Uterus (tissue), 4 donors: ENCODE measurements around the gene SPIRE1. TPM values are rescaled to one million over a fixed set of nuclear protein-coding genes. Genes with fewer than 3 reads are reported as not detected.

Experiments used
- DNase-seq, 2 donors: peaks; one replicate each; pipeline ENCODE4 v3.0.0-alpha.2; 2019 to 2020
- H3K27ac ChIP-seq, 2 donors: fragments of 200-600 bp; sonication (generic); 1 replicate in 1 of 2; 2 replicates in 1 of 2; pipeline ENCODE4 v1.5.1; 2016 to 2018
- H3K27me3 ChIP-seq, 2 donors: fragments of 200-600 bp; sonication (generic); one replicate each; pipeline ENCODE4 v1.5.1; 2018 to 2019; ENCODE audit warnings: control low read depth in 1 of 2
- H3K36me3 ChIP-seq, 2 donors: fragments of 200-600 bp; sonication (generic); one replicate each; pipeline ENCODE4 v1.5.1; 2019; ENCODE audit warnings: control low read depth in 1 of 2
- H3K4me1 ChIP-seq, 2 donors: fragments of 200-600 bp; sonication (generic); one replicate each; pipeline ENCODE4 v1.5.1; 2018 to 2019; ENCODE audit warnings: control low read depth in 1 of 2
- H3K4me3 ChIP-seq, 2 donors: fragments of 200-600 bp; sonication (generic); 1 replicate in 1 of 2; 2 replicates in 1 of 2; pipeline ENCODE4 v1.5.1; 2018 to 2019; ENCODE audit warnings: mild to moderate bottlenecking in 1 of 2
- H3K9me3 ChIP-seq, 2 donors: fragments of 200-600 bp; sonication (generic); one replicate each; pipeline ENCODE4 v1.5.1; 2019; ENCODE audit warnings: control low read depth in 1 of 2
- POLR2A ChIP-seq, 2 donors: fragments of 450-650 bp; IDR thresholded peaks; one replicate each; pipeline ENCODE4 v1.6.1; 2016; ENCODE audit warnings: antibody characterized with exemption in 2 of 2, mild to moderate bottlenecking in 1 of 2, moderate library complexity in 1 of 2
- intact Hi-C: fragments of 100-400 bp; cut with DNase I; formaldehyde crosslinking; loops from one replicate; pipeline ENCODE4 v1.15.1; 2023; ENCODE audit warnings: low total_unique reads
- total RNA-seq, 4 donors: library from RNA; depleted of rRNA in 3 of 4; stranded (reverse); fragments of >200 nt in 3 of 4; gene quantifications; one replicate each; pipeline versions ENCODE4 v1.1.0 to v1.2.4, GENCODE V29; 2014 to 2023
- TF ChIP-seq, protein P1 (sequence below), 4 experiments: fragments of 200-600 bp in 2 of 4; fragments of 450-650 bp in 2 of 4; sonication (generic) in 2 of 4; IDR thresholded peaks; one replicate each; pipeline ENCODE4 v1.5.1; 2016 to 2019; ENCODE audit warnings: antibody characterized with exemption in 4 of 4, mild to moderate bottlenecking in 2 of 4, moderate library complexity in 1 of 4
- donor health status: DM: yes; HTN: yes; CAD: no.

SPIRE1 gene
- total RNA-seq, 4 donors from 2014 or later: 12.9 to 78.1 (median 27.5) TPM

DNA sequence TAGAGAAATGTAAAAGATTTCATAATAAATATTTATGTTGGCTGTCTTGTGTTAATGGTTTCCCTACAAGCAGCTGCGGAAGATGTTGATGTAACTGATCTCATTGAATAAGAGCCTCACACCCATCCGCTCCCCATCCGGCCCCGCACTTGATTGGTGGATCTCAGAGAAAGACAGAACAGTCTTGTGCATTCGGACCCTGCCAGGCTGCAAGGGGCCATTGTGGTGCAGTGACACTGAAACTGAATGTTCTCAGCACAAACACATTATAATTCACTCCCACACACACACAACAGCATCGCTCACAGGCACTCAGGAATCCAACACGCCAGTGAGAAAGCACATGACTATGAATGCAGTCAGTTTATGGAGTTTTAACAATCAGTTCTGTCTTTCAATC lies 202.4 kb downstream of the SPIRE1 start:
- DNase-seq: no peak
- Histone ChIP-seq H3K4me3 (no peak overlapping the region), H3K27ac (no peak overlapping the region), H3K4me1 (no peaks in the 10 kb centered on the region), H3K36me3 (no peaks in the 10 kb centered on the region), H3K9me3 (no peaks in the 10 kb centered on the region), H3K27me3 (no peaks in the 10 kb centered on the region)
- intact Hi-C loops: no loop called here
- TF ChIP-seq, protein P1, sequence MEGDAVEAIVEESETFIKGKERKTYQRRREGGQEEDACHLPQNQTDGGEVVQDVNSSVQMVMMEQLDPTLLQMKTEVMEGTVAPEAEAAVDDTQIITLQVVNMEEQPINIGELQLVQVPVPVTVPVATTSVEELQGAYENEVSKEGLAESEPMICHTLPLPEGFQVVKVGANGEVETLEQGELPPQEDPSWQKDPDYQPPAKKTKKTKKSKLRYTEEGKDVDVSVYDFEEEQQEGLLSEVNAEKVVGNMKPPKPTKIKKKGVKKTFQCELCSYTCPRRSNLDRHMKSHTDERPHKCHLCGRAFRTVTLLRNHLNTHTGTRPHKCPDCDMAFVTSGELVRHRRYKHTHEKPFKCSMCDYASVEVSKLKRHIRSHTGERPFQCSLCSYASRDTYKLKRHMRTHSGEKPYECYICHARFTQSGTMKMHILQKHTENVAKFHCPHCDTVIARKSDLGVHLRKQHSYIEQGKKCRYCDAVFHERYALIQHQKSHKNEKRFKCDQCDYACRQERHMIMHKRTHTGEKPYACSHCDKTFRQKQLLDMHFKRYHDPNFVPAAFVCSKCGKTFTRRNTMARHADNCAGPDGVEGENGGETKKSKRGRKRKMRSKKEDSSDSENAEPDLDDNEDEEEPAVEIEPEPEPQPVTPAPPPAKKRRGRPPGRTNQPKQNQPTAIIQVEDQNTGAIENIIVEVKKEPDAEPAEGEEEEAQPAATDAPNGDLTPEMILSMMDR (IDR thresholded peaks at IDR 0.05): no peak
- TF ChIP-seq POLR2A (IDR thresholded peaks at IDR 0.05): no peak

DNA sequence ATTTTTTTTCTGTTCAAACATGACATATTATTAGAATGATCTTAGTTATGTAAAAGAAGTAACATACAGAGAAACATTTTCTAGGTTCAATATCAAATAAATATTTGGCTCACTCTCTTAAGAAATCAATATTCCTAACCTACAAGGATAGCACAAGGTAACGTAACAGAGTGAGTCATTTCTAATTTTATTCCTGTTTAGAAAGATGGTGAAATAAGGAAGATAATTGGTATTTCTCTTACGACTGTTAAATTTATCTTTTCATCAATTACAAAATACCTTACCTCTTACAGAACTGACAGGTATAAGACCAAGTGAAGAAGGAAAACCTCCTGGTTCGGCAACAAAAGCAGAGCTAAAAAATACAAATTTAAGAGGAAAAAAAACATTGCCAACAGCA lies 205.1 kb downstream of the SPIRE1 start:
- Histone ChIP-seq H3K27ac (no peak overlapping the region), H3K27me3 (no peaks in the 10 kb centered on the region), H3K4me1 (no peaks in the 10 kb centered on the region), H3K9me3 (no peaks in the 10 kb centered on the region), H3K4me3 (no peak overlapping the region), H3K36me3 (no peaks in the 10 kb centered on the region)
- DNase-seq: no peak
- no peak for TF ChIP-seq POLR2A (IDR thresholded peaks at IDR 0.05)
- TF ChIP-seq, protein P1 (IDR thresholded peaks at IDR 0.05): no peak
- intact Hi-C loops: no loop called here

DNA sequence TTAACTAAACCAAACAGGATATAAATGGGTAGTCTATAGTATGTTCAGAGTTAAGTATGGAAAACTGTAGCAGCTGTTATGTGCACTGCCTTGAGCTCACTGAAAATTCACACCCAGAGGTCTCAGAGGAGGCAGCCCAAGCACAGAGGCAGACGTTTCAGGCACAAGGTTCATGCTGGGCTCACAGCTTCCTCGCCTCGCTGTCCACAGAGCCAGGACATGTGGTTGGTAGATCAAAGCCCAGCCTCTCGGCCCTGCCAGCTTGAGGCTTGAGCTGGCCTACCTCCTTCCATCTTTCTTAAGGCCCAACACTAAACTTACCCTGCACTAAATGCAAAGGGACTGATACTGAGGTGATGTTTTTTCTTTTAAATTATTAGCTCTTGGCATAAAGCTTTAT lies 206.5 kb downstream of the SPIRE1 start:
- intact Hi-C loops: no loop called here
- Histone ChIP-seq H3K9me3 (no peaks in the 10 kb centered on the region), H3K27me3 (no peaks in the 10 kb centered on the region), H3K36me3 (no peaks in the 10 kb centered on the region), H3K4me1 (no peaks in the 10 kb centered on the region), H3K4me3 (no peak overlapping the region), H3K27ac (no peak overlapping the region)
- DNase-seq: no peak
- TF ChIP-seq POLR2A (IDR thresholded peaks at IDR 0.05): no peak
- TF ChIP-seq, protein P1 (IDR thresholded peaks at IDR 0.05): no peak

DNA sequence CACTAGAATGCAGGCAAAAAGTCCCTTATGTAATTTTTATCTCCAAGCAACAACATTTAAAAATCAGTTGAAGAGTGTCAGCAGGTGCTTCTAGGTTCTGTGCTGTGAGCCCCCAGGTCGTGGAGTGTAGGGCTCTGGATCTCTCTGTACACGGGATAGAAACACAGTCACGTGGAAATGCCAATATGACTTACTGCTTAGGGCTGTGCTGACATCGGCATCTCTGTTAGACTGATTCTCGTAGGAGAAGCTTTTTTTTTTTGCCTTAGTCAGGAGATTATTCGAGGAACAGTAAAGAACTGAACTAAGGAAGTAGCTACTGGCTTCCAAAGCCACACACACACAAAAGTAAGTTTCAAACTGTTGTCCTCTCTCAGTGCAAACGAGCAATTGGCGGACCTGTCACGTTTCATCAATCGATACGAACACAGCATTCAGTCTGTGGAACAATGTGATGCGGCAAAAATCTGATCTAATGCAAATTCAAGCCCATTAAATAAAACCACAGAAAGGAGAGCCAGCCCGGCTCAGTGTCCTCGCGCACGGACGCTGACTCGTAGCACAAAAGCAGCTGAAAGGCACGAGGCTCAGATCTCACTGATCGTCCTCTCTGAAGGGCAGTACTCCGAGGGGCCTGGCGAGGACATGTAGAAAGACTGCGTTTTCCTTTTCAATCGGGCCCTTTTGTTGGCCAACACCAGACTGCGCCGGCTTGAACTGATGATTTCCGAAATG lies 208.7 kb downstream of the SPIRE1 start:
- Histone ChIP-seq H3K4me3 (no peak overlapping the region), H3K9me3 (peaks cover 0 to 3% of the 10 kb centered on the region in 2 donors), H3K4me1 (no peaks in the 10 kb centered on the region), H3K36me3 (no peaks in the 10 kb centered on the region), H3K27me3 (no peaks in the 10 kb centered on the region), H3K27ac (no peak overlapping the region)
- no peak for TF ChIP-seq POLR2A (IDR thresholded peaks at IDR 0.05)
- TF ChIP-seq, protein P1 (IDR thresholded peaks at IDR 0.05): no peak
- intact Hi-C loops: no loop called here
- DNase-seq: no peak

DNA sequence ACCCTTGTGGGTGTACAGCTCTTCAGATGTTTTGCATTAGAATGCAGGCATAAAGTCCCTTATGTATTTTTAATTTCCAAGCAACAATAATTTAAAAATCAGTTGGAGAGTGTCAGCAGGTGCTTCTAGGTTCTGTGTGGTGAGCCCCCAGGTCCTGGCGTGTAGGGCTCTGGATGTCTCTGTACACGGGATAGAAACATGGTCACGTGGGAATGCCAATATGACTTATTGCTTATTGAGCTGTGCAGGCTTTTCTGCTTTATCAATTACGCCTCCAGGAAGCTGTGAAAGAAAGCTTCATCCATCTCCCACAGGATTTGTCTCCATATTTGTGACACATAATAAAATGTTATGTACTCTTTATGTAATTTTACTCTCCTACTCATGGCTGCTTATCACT lies 212.4 kb downstream of the SPIRE1 start:
- TF ChIP-seq, protein P1 (IDR thresholded peaks at IDR 0.05): no peak
- no peak for TF ChIP-seq POLR2A (IDR thresholded peaks at IDR 0.05)
- DNase-seq: no peak
- Histone ChIP-seq H3K4me3 (no peak overlapping the region), H3K36me3 (no peaks in the 10 kb centered on the region), H3K9me3 (peaks cover 0 to 9% of the 10 kb centered on the region in 2 donors), H3K27me3 (no peaks in the 10 kb centered on the region), H3K27ac (no peak overlapping the region), H3K4me1 (no peaks in the 10 kb centered on the region)
- intact Hi-C loops: no loop called here
